Brain microvascular endothelial cell (primary cell): ENCODE results near the gene ACSF3.

Experiments used
- DNase-seq: peaks from one replicate; pipeline ENCODE4 v3.0.0-alpha.2; 2020
- H3K27ac ChIP-seq: fragments of 250-450 bp; sonication (Bioruptor Pico); 2 replicates; pipeline ENCODE4 v1.5.1; 2020; ENCODE audit warnings: mild to moderate bottlenecking, moderate library complexity
- H3K27me3 ChIP-seq: fragments of 250-450 bp; sonication (Bioruptor Pico); replicated peaks from 2 replicates; pipeline ENCODE4 v1.5.1; 2020; ENCODE audit warnings: mild to moderate bottlenecking
- H3K36me3 ChIP-seq: fragments of 250-450 bp; sonication (Bioruptor Pico); replicated peaks from 2 replicates; pipeline ENCODE4 v1.5.1; 2020; ENCODE audit warnings: mild to moderate bottlenecking
- H3K4me3 ChIP-seq: 2 replicates; pipeline ENCODE4 v1.5.1; 2011; ENCODE audit warnings: low read depth, mild to moderate bottlenecking, control low read depth, low read length, moderate library complexity
- CTCF ChIP-seq: IDR thresholded peaks from 2 replicates; pipeline ENCODE4 v1.5.1; 2011; ENCODE audit warnings: low read depth, mild to moderate bottlenecking, moderate library complexity, low read length, control low read depth, inconsistent platforms; ENCODE audit errors: missing control alignments
- in situ Hi-C: cut with HindIII; loops from 2 replicates; pipeline ENCODE4 v1.10.0; 2017; ENCODE audit warnings: low sequenced_read_pairs, low pct_ligation_motif_present

ACSF3 gene

GRCh38 chr16:89197633-89198416 lies 104.2 kb downstream of the ACSF3 start:
- in situ Hi-C loops, result no loop called here

DNA sequence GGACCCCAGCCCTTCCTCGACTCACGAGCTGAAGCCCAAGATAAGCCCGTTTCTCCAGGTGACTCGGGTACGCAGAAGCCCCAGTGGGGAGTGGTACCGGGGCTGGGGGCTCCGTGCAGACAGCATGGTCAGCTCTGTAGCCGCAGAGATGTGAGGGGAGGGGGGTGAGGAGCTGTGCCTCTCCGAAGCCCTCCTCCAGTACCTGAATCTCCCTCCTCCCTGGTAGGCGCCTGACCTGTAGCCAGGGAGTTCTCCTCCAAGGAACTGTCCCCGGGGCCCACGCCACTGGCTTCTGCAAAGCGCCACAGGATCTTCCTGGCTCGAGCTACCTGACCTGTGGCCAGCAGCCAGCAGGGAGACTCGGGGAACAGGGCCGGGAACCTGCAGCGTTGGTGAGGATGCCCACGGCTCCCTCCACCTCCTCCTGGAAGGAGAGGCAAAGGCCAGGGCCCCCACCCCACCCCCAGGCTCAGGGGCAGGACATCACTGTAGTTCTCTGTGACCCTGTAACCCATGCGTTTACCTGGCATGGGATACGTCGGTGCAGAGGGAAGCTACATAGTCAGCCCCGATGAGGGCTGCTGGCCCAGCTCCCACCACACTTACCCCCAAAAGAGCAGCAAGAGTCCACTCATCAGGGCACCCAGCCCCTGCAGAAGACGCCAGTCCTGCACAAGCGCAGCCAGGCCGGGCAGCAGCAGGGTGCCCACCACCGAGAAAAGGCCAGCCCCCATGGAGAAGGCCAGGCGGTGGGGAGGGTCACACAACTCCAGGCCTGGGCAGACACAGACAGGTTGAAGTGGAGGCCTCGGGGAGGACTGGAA lies 105.0 kb downstream of the ACSF3 start:
- Histone ChIP-seq H3K36me3 (no peaks in the 10 kb centered on the region), H3K4me3 (no peak overlapping the region), H3K27me3 (peaks cover 31% of the 10 kb centered on the region), H3K27ac (no peak overlapping the region)
- no peak for TF ChIP-seq CTCF
- in situ Hi-C loops, result no loop called here
- no peak for DNase-seq

More at GRCh38 chr16:89197633-89198416, 104.2 kb downstream of the ACSF3 start:
- H3K4me3 ChIP-seq, result no peak overlapping the region
- no peaks in the 10 kb centered on the region for H3K36me3 ChIP-seq
- H3K27me3 ChIP-seq, result peaks cover 27% of the 10 kb centered on the region
- no peak overlapping the region for H3K27ac ChIP-seq
- no peak for TF ChIP-seq CTCF
- DNase-seq, result no peak

DNA sequence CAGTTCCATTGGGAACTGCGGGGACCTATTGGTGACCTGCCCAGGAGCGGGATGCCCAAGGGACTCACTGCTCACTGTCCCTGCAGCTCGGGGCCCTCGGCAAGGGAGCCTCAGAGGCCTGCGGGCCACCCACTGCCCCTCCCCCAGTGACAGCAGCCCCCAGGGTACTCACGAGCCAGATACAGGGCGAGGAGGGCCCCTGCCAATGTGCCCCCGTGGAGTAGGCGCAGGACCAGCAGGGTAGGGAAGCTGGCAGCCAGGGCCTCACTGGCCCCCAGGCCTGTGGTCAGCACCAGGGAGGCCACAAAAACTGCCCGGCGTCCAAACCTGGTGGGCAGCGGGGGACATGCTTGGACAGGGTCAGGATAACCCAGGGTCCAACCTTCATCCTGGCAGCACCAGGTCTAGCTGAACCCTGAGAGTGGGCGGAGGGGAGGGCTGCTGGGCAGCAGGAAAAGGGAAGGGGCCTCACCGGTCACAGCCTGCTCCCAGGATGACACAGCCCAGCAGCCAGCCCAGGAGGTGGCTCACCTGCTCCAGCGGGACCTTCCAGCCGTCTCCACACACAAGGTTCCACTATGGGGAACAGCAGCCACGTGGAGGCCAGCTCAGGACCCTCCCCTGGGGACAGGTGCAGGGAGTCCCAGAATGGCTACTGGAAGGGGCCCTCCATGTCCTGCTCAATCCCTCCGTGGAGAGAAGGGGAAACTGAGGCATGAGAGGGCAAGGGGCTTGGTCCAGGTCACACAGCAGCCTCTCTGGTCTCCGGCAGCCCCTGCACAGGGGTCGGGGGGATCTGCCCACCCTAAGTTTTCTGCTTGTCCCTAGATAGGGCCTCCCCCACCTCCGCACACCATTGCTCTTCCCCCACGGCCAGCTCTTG lies 105.8 kb downstream of the ACSF3 start:
- DNase-seq, result no peak
- H3K4me3 ChIP-seq, result no peak overlapping the region
- peaks cover 32% of the 10 kb centered on the region for H3K27me3 ChIP-seq
- in situ Hi-C loops, result no loop called here
- H3K27ac ChIP-seq, result no peak overlapping the region
- no peaks in the 10 kb centered on the region for H3K36me3 ChIP-seq
- TF ChIP-seq CTCF, result no peak

GRCh38 chr16:89200124-89200849 lies 106.6 kb downstream of the ACSF3 start, which contains the start of gene SLC22A31:
TSS of gene SLC22A31 (minus strand) at chr16:89200537. CDS start at chr16:89200501, 36 bp downstream.
- DNase-seq, result no peak
- peaks cover 32% of the 10 kb centered on the region for H3K27me3 ChIP-seq

More at GRCh38 chr16:89200124-89200849, 106.6 kb downstream of the ACSF3 start, which contains the start of gene SLC22A31:
- Histone ChIP-seq H3K4me3 (no peak within 1 kb of the TSS), H3K36me3 (no peaks in the 10 kb centered on the region), H3K27ac (no peak within 1 kb of the TSS)
- no peak for TF ChIP-seq CTCF
- in situ Hi-C loops, result no loop called here
